GM19351 (cell line): ENCODE data around the gene CHID1.

ENCODE experiments used
- ATAC-seq: cut with Tn5 transposase; IDR thresholded peaks from one replicate; pipeline ENCODE4 v1.9.1; 2021; ENCODE audit warnings: mild to moderate bottlenecking, moderate library complexity; ENCODE audit not compliant: unreplicated experiment

Gene CHID1

GRCh38 chr11:850775-851763 is 59.5 kb downstream of the CHID1 start:
- ATAC-seq, result no peak

GRCh38 chr11:849951-850774 is 60.4 kb downstream of the CHID1 start:
- ATAC-seq, result no peak

GRCh38 chr11:849104-849824 is 61.3 kb downstream of the CHID1 start:
- no peak for ATAC-seq

GRCh38 chr11:848380-848931 is 62.2 kb downstream of the CHID1 start:
- ATAC-seq, result peak; percentile 49

GRCh38 chr11:847876-848275 is 62.7 kb downstream of the CHID1 start:
- no peak for ATAC-seq

- no peak for ATAC-seq
These were observed 64.0 kb downstream of the CHID1 start for GRCh38 chr11:846496-847098.

GRCh38 chr11:845872-846495 is 64.6 kb downstream of the CHID1 start:
- ATAC-seq, result no peak

GRCh38 chr11:844693-845644 is 65.6 kb downstream of the CHID1 start:
- no peak for ATAC-seq

- no peak for ATAC-seq
These were observed 66.6 kb downstream of the CHID1 start for GRCh38 chr11:843818-844692.

- peak; percentile 8 for ATAC-seq
These were observed 67.4 kb downstream of the CHID1 start for GRCh38 chr11:843086-843734.

- peak; percentile 68 for ATAC-seq
These were observed 68.1 kb downstream of the CHID1 start, which contains the start of the genes POLR2L and TSPAN4 for GRCh38 chr11:842370-843002. TSS of gene POLR2L (minus strand) at chr11:842529. CDS start at chr11:842508, 21 bp downstream. TSS of gene TSPAN4 (plus strand) at chr11:842852. CDS start at chr11:850305, 7,453 bp downstream.

- ATAC-seq, result peak; percentile 36
These were observed 68.6 kb downstream of the CHID1 start for GRCh38 chr11:841981-842369.

GRCh38 chr11:839875-840617 is 70.6 kb downstream of the CHID1 start:
- no peak for ATAC-seq

- ATAC-seq, result no peak
These were observed 71.4 kb downstream of the CHID1 start for GRCh38 chr11:839280-839623.

- no peak for ATAC-seq
These were observed 72.0 kb downstream of the CHID1 start for GRCh38 chr11:838441-839279.
